Breast epithelium (tissue), 3 donors: ENCODE data around the gene POU4F2.
"Not testable (repeated sequence)": the region's sequence is repeated elsewhere in the genome, so short reads cannot be mapped to it uniquely, and the experiment has no call there.

ENCODE experiments used
- POLR2A ChIP-seq: fragments of 450-650 bp; IDR thresholded peaks from one replicate; pipeline ENCODE4 v1.6.1; 2016; ENCODE audit warnings: antibody characterized with exemption, mild to moderate bottlenecking, moderate library complexity
- POLR2AphosphoS5 ChIP-seq, 3 donors: sonication (generic); formaldehyde crosslinking; IDR thresholded peaks; one replicate each; pipeline ENCODE4 v1.6.1; 2017; ENCODE audit warnings: antibody characterized with exemption in 3 of 3
- TF ChIP-seq, protein P1 (sequence below), 3 donors: fragments of 450-650 bp; IDR thresholded peaks; one replicate each; pipeline ENCODE4 v1.5.1; 2016 to 2017; ENCODE audit warnings: antibody characterized with exemption in 3 of 3, mild to moderate bottlenecking in 3 of 3, moderate library complexity in 3 of 3

DNA sequence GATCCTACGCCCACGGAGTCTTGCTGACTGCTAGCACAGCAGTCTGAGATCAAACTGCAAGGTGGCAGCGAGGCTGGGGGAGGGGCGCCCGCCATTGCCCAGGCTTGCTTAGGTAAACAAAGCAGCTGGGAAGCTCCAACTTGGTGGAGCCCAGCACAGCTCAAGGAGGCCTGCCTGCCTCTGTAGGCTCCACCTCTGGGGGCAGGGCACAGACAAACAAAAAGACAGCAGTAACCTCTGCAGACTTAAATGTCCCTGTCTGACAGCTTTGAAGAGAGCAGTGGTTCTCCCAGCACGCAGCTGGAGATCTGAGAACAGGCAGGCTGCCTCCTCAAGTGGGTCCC lies 25.2 kb downstream of the POU4F2 start:
- TF ChIP-seq, protein P1, sequence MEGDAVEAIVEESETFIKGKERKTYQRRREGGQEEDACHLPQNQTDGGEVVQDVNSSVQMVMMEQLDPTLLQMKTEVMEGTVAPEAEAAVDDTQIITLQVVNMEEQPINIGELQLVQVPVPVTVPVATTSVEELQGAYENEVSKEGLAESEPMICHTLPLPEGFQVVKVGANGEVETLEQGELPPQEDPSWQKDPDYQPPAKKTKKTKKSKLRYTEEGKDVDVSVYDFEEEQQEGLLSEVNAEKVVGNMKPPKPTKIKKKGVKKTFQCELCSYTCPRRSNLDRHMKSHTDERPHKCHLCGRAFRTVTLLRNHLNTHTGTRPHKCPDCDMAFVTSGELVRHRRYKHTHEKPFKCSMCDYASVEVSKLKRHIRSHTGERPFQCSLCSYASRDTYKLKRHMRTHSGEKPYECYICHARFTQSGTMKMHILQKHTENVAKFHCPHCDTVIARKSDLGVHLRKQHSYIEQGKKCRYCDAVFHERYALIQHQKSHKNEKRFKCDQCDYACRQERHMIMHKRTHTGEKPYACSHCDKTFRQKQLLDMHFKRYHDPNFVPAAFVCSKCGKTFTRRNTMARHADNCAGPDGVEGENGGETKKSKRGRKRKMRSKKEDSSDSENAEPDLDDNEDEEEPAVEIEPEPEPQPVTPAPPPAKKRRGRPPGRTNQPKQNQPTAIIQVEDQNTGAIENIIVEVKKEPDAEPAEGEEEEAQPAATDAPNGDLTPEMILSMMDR (IDR thresholded peaks at IDR 0.05): not testable (repeated sequence)
- not testable (repeated sequence) for TF ChIP-seq POLR2A; POLR2AphosphoS5 (IDR thresholded peaks at IDR 0.05)
